HG02943 (cell line): ENCODE results near the gene VGLL3.

Experiments
- ATAC-seq: cut with Tn5 transposase; IDR thresholded peaks from one replicate; pipeline ENCODE4 v1.9.1; 2021; ENCODE audit warnings: mild to moderate bottlenecking, low read depth, moderate library complexity; ENCODE audit not compliant: unreplicated experiment

Gene VGLL3

GRCh38 chr3:86958534-86958933 lies 32.4 kb downstream of the VGLL3 start:
- ATAC-seq, result no peak

DNA sequence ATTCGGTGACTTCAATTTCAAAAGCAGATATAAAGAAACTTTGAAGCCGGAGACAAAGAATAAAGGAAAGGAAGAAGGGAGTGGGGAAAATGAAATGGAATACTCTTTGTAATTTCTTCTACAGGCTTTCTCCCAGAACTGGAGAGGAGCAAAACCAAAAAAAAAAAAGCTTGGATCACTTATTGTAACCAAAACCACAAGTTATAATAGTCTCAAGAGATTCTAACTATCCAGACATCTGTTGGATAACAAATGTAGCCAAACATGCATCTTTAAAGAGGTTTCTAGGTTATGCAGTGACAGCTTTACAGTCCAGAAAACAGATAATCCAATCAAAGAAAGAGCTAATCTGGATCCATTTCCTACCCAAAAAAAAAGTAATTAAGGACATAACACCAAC lies 36.2 kb downstream of the VGLL3 start:
- no peak for ATAC-seq

DNA sequence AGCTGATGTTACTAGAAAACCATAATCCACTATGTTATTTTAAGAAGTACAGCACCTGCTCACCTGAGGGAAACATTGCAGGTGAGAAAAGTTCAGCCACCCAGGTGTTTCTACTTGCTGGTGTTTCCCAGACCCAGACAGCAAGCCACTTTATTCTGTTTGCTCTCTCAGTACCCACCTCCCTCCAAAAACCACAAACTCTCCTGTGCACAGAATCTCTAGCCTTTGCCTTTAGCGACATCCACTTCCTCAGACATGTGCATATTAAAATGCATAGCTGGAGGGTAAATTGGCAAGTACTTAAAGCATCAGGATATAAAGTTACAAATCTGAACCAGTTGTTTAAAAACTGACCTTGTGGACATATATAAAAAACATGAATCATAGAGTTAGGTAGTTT lies 36.7 kb downstream of the VGLL3 start:
- no peak for ATAC-seq

DNA sequence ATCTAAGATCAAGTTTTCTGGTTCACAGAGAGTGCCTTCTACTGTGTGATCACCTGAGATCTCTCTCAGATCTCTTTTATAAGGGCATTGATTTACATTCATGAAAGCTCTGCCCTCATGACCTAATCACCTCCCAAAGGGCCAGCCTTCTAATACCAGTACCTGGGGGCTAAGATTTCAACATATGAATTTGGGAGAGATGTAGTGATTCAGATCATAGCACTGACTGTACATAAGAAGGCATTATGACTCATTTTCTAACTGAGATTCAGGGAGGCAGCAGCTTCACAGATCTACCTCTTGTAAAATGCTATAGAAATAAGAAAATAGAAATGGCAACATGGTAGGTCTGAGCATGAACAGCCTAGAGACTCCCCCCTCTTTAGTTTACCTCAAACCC lies 39.6 kb downstream of the VGLL3 start:
- ATAC-seq, result no peak

DNA sequence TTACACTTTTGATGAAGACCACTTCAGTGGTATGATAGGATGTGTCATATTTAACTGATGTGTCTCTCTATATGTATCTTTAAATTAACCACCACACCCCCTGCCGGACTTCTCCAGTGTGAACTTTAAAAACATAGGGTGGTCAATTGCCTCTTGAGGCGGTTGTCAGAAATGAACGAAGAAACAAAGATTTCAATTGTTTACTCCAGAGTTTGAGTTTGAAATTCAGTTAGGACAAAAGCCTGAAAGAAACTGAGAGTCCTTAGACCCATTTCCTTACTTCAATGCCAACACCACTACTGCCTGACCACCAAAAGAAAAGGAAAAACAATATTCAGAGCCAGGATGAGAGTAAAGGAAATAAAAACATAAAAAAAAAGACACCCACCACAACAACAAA lies 40.2 kb downstream of the VGLL3 start:
- no peak for ATAC-seq

DNA sequence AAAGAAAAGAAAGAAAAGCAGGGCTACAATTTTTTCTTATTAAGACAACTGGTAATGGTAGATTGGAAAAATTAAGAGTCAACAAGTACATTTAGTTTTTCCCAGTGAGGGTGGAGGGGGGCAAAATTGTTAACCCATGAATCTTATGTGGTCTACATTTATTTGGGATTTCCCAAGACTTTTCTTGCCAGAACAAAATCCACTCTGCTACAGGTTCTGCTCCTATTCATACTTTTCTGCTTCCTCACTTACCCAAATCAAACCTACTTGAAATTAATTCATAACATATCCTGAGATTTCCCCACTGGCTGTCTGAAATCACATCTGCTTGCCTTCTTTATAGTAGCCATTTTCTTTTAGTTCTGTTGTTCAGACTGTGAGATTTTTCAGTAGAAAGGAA lies 41.1 kb downstream of the VGLL3 start:
- no peak for ATAC-seq

- ATAC-seq, result no peak
These were observed 42.1 kb downstream of the VGLL3 start for GRCh38 chr3:86948822-86949221.

GRCh38 chr3:86942206-86942605 lies 48.7 kb downstream of the VGLL3 start:
- no peak for ATAC-seq

- ATAC-seq, result no peak
These were observed 52.4 kb downstream of the VGLL3 start for GRCh38 chr3:86938416-86939105.

DNA sequence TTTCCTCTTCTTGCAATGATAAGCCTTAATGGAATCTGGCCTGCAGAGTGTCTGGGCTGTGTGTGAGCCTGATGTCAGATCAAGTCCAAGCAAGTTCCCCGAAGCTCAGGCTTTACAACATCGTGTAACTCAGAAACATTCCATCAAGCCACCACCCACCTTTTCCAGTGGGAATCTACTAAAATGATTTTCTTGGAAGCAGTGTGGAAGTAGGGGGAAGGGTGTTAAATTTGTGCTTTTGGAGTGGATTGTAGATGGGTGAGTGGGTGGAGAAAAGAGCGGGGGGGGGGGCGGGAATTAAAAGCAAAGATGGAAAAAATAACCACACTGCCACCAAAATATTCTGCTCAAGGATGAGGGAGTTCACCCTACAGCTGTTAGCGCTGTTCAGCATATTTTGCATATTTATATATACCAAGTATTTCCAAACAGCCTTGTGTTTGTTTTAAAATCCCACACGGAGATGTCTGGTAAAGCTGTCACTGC lies 53.6 kb downstream of the VGLL3 start:
- no peak for ATAC-seq

DNA sequence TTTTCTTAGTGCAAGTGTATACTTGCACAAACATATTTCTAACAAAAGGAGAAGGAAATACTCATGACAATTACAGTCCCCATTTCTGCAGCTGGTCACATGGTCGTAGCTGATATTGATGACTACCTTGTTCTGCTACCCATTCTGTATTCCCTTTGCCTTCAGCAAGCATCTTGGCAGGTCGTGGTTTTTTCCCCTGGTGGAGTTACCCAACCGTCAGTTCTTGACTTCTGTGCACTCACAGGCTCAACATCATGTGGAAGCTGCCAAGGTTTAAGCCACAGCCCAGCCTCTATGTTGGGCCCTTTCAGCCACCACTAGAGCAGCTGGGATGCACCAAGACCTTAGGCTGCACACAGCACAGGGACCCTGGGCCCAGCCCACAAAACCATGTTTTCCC lies 56.1 kb downstream of the VGLL3 start:
- ATAC-seq, result no peak

- no peak for ATAC-seq
These were observed 60.1 kb downstream of the VGLL3 start for GRCh38 chr3:86930831-86931230.

DNA sequence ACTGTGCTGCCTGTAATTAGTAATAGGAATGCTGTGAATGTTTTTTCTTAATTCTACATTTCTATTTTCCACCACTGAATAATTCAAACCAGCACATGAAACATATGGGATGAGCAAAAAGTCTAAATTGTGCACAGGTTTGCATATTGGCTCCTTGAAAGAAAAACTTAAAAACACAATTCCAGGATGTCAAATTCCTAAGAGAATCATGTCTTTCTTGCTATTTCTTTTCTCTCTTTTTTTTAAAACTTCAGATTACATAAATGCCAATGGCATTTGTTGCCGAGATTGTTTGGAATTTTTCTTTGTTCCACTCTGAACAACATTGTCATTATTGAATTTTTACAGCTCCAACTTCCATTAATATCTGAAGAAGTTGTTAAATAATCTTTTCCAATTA lies 60.8 kb downstream of the VGLL3 start:
- ATAC-seq, result no peak

- no peak for ATAC-seq
These were observed 61.9 kb downstream of the VGLL3 start for GRCh38 chr3:86929046-86929445.

DNA sequence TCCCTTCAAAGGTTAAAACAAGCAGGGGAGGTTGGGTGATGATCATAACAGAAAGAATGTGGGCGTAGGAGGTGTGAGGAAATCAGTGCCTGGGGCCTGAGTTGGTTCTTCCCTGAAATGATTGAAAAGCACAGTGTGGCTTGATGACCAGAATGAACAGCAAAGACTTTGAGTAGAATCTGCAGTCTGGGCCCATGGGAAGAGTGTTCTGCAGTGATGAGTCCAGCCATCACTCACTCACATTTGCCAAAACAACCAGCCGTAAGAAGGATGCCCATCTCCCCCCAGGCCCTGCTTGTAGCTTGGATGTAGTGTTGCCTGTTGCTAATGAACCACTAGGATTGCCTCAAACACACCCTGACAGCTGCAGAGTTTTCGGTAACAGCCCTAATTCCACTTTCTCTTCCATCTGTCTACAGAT lies 67.9 kb downstream of the VGLL3 start:
- ATAC-seq, result no peak

GRCh38 chr3:86921971-86922680 lies 68.8 kb downstream of the VGLL3 start:
- ATAC-seq, result no peak

GRCh38 chr3:86914670-86915069 lies 76.3 kb downstream of the VGLL3 start:
- ATAC-seq, result no peak

GRCh38 chr3:86913160-86913559 lies 77.8 kb downstream of the VGLL3 start:
- no peak for ATAC-seq

GRCh38 chr3:86895202-86895601 lies 95.7 kb downstream of the VGLL3 start:
- ATAC-seq, result no peak

DNA sequence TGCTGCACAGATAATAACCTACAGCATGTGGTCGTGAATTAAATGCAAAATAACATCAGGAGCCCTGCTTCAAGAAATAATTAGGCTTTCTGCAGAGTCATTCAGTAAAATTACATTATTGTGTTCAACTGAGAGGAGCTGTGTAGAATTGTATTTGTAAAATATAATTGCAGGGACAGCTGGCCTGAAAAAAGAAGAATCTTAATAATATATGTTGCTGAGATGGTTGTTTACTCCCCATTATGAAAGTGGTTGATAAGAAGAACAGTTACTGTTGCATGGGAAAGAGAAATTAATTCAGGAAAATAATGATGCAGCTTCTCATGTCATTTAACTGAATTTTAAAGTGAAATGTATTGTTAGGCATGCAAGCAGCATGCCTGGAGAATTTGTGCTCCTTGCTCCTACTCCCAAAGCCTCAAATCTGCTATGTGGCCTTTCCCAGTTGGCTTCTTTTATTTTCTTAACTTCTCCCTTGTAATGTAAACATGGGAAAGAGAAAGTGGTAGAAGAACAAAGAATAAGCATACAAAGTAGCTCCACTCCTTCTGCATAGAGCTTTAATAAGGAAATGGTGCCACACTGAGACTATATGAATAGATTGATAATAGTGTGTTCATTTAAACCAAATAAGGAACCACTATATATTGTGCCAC lies 100.1 kb downstream of the VGLL3 start:
- no peak for ATAC-seq
